ENCODE data around the gene ELK3.

- TF ChIP-seq ZC3H4 (CRISPR knock-in tag; IDR thresholded peaks at IDR 0.05; ENCODE audit: borderline replicate concordance) (no peak), ESRRA (IDR thresholded peaks at IDR 0.05; ENCODE audit: borderline replicate concordance, low read depth) (no peak), SIX5 (IDR thresholded peaks at IDR 0.05; ENCODE audit: borderline replicate concordance in 1 of 2, insufficient read depth in 1 of 2, low read depth in 1 of 2, low read length in 2 of 2) (no peak), ZNF133 (CRISPR knock-in tag; IDR thresholded peaks at IDR 0.05) (no peak), GTF2F1 (IDR thresholded peaks at IDR 0.05; ENCODE audit: low read depth, low read length) (no peak), ETS2 (tag; IDR thresholded peaks at IDR 0.05; ENCODE audit: borderline replicate concordance, poor library complexity, severe bottlenecking) (no peak), EP400 (IDR thresholded peaks at IDR 0.05) (no peak), NFYB (IDR thresholded peaks at IDR 0.05; ENCODE audit: extremely low read depth, insufficient read length) (no peak), ZNF639 (CRISPR knock-in tag; conservative IDR thresholded peaks at IDR 0.05 in 1 of 2, IDR thresholded peaks at IDR 0.05 in 1 of 2) (no peak), FOXM1 (IDR thresholded peaks at IDR 0.05; ENCODE audit: low read depth) (no peak), FOXM1 (CRISPR knock-in tag; IDR thresholded peaks at IDR 0.05; ENCODE audit: low read depth) (no peak)
- TF ChIP-seq, protein P1, sequence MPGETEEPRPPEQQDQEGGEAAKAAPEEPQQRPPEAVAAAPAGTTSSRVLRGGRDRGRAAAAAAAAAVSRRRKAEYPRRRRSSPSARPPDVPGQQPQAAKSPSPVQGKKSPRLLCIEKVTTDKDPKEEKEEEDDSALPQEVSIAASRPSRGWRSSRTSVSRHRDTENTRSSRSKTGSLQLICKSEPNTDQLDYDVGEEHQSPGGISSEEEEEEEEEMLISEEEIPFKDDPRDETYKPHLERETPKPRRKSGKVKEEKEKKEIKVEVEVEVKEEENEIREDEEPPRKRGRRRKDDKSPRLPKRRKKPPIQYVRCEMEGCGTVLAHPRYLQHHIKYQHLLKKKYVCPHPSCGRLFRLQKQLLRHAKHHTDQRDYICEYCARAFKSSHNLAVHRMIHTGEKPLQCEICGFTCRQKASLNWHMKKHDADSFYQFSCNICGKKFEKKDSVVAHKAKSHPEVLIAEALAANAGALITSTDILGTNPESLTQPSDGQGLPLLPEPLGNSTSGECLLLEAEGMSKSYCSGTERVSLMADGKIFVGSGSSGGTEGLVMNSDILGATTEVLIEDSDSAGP (CRISPR knock-in tag; IDR thresholded peaks at IDR 0.05) = no peak
- TF ChIP-seq, protein P2, sequence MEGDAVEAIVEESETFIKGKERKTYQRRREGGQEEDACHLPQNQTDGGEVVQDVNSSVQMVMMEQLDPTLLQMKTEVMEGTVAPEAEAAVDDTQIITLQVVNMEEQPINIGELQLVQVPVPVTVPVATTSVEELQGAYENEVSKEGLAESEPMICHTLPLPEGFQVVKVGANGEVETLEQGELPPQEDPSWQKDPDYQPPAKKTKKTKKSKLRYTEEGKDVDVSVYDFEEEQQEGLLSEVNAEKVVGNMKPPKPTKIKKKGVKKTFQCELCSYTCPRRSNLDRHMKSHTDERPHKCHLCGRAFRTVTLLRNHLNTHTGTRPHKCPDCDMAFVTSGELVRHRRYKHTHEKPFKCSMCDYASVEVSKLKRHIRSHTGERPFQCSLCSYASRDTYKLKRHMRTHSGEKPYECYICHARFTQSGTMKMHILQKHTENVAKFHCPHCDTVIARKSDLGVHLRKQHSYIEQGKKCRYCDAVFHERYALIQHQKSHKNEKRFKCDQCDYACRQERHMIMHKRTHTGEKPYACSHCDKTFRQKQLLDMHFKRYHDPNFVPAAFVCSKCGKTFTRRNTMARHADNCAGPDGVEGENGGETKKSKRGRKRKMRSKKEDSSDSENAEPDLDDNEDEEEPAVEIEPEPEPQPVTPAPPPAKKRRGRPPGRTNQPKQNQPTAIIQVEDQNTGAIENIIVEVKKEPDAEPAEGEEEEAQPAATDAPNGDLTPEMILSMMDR (IDR thresholded peaks at IDR 0.05 in 2 of 3, conservative IDR thresholded peaks at IDR 0.05 in 1 of 3; ENCODE audit: insufficient read depth in 2 of 3, low read depth in 1 of 3, low read length in 3 of 3) = no peak
These were observed 53.4 kb downstream of the ELK3 start for GRCh38 chr12:96247563-96247962.
